ENCODE results near the gene RFTN1. TPM values are rescaled to one million over a fixed set of nuclear protein-coding genes. Genes with fewer than 3 reads are reported as not detected.

RFTN1 gene
- total RNA-seq, 1 experiment from 2014 or later: 4.5 TPM

DNA sequence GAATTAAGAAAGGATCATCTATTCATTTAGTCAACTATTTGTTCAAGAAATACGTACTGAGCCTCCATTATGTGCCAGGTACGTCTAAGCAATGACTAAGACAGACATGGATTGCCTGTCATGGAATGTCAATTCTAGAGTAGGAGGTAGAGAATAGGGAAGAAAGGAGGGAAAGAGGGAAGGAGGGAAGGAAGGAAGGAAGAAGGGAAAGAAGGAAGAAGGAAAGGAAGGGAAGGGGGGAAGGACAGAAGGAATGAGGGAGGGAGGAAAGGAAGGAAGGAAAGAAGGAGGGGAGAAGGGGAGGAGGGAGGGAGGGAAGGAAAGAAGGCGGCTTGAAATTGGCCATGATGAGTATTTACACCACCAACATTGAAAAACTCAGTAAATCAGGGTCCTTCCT, 39.3 kb upstream of the RFTN1 start:
- TF ChIP-seq, protein P1, sequence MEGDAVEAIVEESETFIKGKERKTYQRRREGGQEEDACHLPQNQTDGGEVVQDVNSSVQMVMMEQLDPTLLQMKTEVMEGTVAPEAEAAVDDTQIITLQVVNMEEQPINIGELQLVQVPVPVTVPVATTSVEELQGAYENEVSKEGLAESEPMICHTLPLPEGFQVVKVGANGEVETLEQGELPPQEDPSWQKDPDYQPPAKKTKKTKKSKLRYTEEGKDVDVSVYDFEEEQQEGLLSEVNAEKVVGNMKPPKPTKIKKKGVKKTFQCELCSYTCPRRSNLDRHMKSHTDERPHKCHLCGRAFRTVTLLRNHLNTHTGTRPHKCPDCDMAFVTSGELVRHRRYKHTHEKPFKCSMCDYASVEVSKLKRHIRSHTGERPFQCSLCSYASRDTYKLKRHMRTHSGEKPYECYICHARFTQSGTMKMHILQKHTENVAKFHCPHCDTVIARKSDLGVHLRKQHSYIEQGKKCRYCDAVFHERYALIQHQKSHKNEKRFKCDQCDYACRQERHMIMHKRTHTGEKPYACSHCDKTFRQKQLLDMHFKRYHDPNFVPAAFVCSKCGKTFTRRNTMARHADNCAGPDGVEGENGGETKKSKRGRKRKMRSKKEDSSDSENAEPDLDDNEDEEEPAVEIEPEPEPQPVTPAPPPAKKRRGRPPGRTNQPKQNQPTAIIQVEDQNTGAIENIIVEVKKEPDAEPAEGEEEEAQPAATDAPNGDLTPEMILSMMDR (IDR thresholded peaks at IDR 0.05; ENCODE audit: unreplicated experiment): no peak
- peaks cover 5% of the 10 kb centered on the region for H3K36me3 Mint-ChIP-seq (ENCODE audit: insufficient read depth, unreplicated experiment)
- CTCF ChIA-PET: interaction anchor here (0.6 to 6.6 kb wide), 3 partner anchors 256 to 578 kb away, joined by 3 to 111 read pairs (median 4); no protein-coding TSS in a partner anchor
- no peak for DNase-seq (ENCODE audit: unreplicated experiment)
- H3K4me1 Mint-ChIP-seq (ENCODE audit: insufficient read depth, unreplicated experiment): peaks cover 22% of the 10 kb centered on the region
- POLR2A ChIA-PET: no interaction called here
- intact Hi-C loops (cut with micrococcal nuclease): no loop called here
- no peak overlapping the region for H3K4me3 Mint-ChIP-seq (ENCODE audit: unreplicated experiment)
- no peak overlapping the region for H3K27ac Mint-ChIP-seq (ENCODE audit: low read depth, unreplicated experiment)
- peaks cover 20% of the 10 kb centered on the region for H3K27me3 Mint-ChIP-seq (ENCODE audit: insufficient read depth, unreplicated experiment)
- peaks cover 7% of the 10 kb centered on the region for H3K9me3 Mint-ChIP-seq (ENCODE audit: unreplicated experiment)
- BruUV-seq (replicated peaks): no TSS peak

DNA sequence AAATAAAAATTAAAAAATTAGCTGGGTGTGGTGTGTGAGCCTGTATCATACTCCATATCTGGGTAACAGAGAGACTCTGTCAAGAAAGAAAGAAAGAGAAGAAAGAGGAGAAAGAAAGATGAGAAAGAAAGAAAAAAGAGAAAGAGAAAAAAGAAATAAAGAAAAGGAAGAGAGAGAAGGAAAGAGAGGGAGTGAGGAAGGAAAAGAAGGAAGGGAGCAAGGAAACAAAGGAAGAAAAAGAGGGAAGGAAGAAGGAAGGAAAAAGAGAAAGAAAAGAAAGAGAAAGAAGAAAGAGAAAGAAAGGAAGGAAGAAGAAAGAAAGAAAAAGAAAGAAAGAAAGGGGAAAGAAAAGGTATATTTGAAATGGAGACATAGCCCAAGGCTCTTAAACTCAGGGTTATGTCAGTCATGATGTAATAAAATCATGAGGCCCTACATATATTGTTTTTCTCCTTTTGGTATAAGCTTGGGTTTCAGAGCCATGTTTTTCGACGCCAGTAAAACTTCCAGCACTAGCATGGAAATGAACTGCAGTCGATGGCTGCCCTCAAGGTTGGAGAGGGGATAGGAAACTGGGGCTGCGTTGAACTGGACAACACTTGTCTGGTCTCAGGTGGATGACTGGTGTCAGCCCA, 38.0 kb upstream of the RFTN1 start:
- intact Hi-C loops (cut with micrococcal nuclease): loop anchor here (2.0 kb wide), 1 partner anchor 737 kb away; no protein-coding TSS in a partner anchor
- H3K27ac Mint-ChIP-seq (ENCODE audit: low read depth, unreplicated experiment): peak overlapping the region; percentile 54
- TF ChIP-seq, protein P1 (IDR thresholded peaks at IDR 0.05; ENCODE audit: unreplicated experiment): no peak
- no peak for DNase-seq (ENCODE audit: unreplicated experiment)
- H3K9me3 Mint-ChIP-seq (ENCODE audit: unreplicated experiment): peaks cover 7% of the 10 kb centered on the region
- peaks cover 5% of the 10 kb centered on the region for H3K36me3 Mint-ChIP-seq (ENCODE audit: insufficient read depth, unreplicated experiment)
- BruUV-seq (replicated peaks): no TSS peak
- CTCF ChIA-PET: interaction anchor here (0.7 to 6.6 kb wide), 16 partner anchors 8 to 286 kb away, joined by 3 to 111 read pairs (median 5); partner anchors contain the start of genes DPH3 and OXNAD1
- H3K4me3 Mint-ChIP-seq (ENCODE audit: unreplicated experiment): no peak overlapping the region
- peaks cover 20% of the 10 kb centered on the region for H3K27me3 Mint-ChIP-seq (ENCODE audit: insufficient read depth, unreplicated experiment)
- POLR2A ChIA-PET: interaction anchor here (0.5 to 1.0 kb wide), 3 partner anchors 259 to 741 kb away, joined by 3 to 4 read pairs (median 3); partner anchors contain the start of genes DPH3 and OXNAD1
- peaks cover 22% of the 10 kb centered on the region for H3K4me1 Mint-ChIP-seq (ENCODE audit: insufficient read depth, unreplicated experiment)

DNA sequence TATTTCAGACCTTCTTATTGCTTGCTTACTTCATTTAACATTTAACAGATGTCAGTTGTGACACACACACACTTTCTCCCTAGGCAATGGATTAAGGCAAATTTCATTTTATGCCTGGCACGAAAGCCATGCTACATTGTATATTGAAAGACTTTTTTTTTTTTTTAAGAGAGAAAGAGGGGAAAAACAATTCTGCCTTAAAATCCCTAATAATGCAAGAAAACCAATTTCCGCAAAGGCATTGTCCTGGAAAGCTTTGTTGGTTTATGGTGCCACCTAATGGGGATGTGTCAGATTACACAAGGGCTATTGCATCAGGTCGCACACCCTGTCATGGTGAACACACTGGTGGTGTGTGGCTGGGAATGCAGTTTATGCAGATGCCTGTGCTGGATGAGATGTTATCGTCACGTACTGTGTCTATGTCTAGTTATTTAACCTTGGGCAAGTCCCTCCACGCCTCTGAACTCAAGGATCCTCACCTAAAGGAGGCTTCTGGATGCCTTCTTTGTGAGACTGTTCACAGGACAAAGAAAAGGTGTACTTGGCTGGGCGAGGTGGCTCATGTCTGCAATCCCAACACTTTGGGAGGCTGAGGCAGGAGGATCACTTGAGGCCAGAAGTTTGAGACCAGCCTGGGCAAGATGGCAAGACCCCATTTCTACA, 37.3 kb upstream of the RFTN1 start:
- no peak overlapping the region for H3K4me3 Mint-ChIP-seq (ENCODE audit: unreplicated experiment)
- POLR2A ChIA-PET: interaction anchor here (0.6 to 1.2 kb wide), 6 partner anchors 46 to 285 kb away, joined by 3 to 6 read pairs (median 4); partner anchors contain the start of genes DPH3 and OXNAD1

More for the DNA sequence above, 37.3 kb upstream of the RFTN1 start:
- Mint-ChIP-seq H3K27ac (ENCODE audit: low read depth, unreplicated experiment) (peak overlapping the region; percentile 54), H3K4me1 (ENCODE audit: insufficient read depth, unreplicated experiment) (peaks cover 22% of the 10 kb centered on the region), H3K27me3 (ENCODE audit: insufficient read depth, unreplicated experiment) (peaks cover 20% of the 10 kb centered on the region), H3K9me3 (ENCODE audit: unreplicated experiment) (peaks cover 7% of the 10 kb centered on the region), H3K36me3 (ENCODE audit: insufficient read depth, unreplicated experiment) (peaks cover 5% of the 10 kb centered on the region)
- CTCF ChIA-PET: interaction anchor here (0.6 to 6.6 kb wide), 25 partner anchors 7 to 1145 kb away, joined by 3 to 111 read pairs (median 5); partner anchors contain the start of genes DPH3 and OXNAD1
- intact Hi-C loops (cut with micrococcal nuclease): loop anchor here (1.0 to 2.0 kb wide), 4 partner anchors 261 to 736 kb away; no protein-coding TSS in a partner anchor
- no TSS peak for BruUV-seq (replicated peaks)
- TF ChIP-seq, protein P1 (IDR thresholded peaks at IDR 0.05; ENCODE audit: unreplicated experiment): peak; percentile 82
- peak; percentile 90 for DNase-seq (ENCODE audit: unreplicated experiment)
